Activated effector memory CD4-positive, alpha-beta T cell treated with Interleukin-2 at 50 U/mL for 16 hours (primary cell): Measurements from ENCODE around the gene ASB15.

Experiments used
- DNase-seq: peaks from one replicate; pipeline ENCODE4 v3.0.0-alpha.2; 2020

Gene ASB15

DNA sequence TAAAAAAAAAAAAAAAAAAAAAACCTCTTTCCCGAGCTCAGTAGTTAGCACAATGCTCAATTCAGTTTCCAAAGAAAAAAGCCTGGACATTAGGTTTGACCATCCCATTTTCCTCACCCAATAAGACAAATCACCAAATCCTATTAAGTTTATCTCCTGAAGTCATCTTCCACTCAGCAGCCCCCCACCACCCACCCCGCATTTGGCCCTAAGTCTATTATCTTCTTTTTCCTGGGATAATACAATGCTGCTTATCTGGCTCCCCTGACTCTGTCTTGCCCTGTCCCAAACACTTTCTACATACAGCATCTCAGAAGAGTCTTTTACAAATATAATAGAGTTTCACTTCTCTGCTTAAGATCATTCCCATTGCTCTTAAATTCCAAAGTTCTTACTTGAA lies 36.3 kb downstream of the ASB15 start:
- no peak for DNase-seq

DNA sequence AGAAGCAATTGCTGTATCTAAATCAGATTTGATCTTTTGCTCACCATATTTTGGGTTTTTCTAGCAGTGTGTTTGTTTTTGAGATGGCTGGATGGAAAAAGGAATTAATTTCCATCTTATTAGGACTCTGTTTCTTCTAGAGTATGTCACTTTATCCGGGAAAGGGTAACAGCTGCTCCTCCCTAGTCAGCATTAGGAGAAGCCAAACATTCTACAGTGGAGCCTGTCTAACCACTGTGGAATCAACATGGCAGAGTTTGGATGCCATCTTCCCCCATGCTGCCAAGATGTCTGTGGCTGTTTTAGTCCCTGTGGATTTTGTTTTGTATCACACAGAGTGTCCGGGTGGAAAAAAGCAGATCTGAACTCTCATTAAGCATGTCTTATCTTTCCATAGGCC lies 38.0 kb downstream of the ASB15 start:
- DNase-seq, result no peak

DNA sequence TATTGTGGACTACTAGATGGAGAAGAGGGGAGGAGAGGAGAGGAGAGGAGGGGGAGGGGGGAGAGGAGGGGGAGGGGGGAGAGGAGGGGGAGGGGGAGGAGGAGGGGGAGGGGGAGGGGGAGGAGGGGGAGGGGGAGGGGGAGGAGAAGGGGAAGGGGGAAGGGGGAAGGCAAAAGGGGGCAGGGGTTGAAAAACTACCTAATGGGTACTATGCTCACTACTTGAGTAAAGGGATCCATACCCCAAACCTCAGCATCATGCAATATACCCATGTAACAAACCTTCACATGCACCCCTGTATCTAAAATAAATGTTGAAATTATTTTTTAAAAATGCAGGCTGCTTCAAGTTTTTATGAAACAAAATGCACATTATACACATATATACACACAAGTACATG lies 39.0 kb downstream of the ASB15 start:
- no peak for DNase-seq

DNA sequence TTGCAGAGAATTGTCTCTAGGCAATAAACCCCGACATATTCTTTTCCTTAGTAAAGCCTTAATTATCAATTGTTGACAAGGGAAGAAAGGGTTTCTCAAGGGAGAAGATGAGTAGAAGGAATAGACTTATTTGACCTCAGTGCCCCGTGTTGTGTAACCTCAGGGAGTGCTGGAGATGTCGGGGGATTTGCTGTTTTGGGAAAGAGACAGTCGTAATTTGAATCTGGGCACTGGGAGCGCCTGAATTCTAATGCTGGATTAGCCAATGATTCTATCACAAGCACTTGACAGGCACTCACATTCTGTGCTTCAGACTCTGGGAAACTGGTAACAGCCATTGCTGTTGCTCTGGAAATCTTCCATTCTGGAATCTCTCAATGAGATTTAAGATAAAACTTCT lies 40.3 kb downstream of the ASB15 start:
- DNase-seq, result no peak

DNA sequence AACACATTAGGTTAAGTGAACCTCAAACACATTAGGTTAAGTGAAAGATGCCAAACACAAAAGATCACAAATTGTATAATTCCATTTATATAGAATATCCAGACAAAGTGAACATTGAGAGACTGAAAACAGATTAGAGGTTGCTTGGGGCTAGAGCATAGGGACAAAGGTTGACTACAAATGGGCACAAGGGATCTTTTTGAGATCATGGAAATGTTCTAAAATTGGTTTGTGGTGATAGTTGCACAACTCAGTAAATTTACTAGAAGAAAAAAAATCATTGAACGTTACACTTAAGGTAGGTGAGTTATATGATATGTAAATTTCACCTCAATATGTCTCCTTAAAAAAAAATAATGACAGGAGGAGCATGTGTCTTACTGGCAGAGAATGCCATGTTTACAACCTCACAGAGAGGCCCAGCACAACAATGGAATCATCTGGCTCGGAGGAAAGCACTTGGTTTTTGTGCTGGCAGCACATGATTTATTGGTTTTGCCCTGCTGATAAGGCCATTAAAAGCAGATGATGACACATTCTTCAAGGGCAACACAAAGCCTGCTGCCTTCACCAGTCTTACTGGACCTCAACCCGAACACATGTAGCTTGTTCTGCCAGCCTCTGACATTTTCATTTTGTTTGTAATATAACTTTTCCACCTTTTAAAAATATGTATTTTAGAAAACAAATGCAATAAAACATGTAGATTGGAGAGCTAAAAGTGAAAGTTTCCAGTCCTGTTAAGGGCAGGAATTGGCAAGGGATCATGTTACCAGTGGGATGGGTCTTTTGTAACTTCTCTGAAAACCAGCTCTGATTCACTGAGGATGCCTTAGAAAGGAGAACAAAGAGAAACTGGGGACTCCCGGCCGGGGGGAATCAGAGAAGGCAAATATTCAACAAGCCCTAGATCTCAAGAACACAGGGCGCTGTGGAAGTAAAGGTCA lies 42.1 kb downstream of the ASB15 start:
- no peak for DNase-seq

DNA sequence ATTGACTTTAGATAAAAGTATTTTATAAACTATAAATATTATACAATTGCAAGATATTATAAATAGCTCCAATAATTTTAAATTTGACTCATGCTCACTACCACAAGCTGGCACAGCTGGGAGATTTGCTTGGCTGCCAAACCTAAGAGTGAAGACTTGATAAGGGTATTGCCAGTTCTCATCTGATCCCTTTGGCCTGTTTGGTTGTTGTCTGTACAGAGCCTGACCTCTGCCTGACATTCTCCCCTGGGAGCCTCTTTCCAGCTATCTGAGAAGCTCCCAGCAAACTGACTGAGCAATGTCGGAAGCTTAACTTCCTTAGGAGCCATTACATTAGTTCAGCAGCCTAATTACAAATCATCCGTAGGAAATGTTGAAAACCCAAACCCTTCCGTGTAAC lies 43.9 kb downstream of the ASB15 start:
- no peak for DNase-seq

DNA sequence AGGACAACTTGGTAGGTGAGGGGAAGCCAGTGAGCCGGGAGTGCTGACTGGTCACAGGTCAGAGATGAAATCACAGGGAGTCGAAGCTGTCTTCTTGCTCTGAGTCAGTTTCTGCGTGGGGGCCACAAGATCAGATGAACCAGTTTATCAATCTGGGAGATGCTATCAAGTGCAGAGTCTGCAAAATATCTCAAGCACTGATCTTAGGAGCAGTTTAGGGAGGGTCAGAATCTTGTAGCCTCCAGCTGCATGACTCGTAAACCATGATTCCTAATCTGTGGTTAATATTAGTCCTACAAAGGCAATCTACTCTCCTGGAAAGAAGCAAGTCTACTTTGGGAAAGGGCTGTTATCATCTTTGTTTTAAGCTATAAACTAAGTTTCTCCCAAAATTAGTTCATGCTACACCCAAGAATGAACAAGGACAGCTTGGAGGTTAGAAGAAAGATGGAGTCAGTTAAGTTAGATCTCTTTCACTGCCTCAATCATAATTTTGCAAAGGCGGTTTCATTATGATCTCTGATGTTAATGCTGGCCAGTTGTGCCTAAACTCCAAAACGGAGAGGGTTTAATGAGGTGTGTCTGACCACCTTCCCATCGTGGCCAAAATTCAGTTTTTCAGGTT lies 45.6 kb downstream of the ASB15 start:
- no peak for DNase-seq

DNA sequence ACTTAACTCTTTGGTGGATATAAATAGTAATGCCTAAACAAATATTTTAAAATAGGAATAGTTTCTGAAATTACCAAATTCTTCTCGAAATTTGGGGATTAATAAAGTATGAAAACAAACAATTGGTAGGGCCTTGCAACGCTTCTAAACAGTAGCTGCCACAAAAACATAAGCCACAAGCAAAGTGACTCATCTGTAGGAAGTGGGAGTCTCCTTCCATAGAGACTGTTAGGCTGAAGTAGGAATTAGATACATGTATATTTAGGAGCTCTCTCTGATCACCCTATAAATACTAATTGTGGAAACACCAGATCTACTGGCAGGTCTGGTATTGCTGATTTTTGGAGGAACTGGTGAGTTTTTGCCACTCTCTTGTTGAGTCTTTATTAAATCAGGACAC lies 48.3 kb downstream of the ASB15 start:
- no peak for DNase-seq

DNA sequence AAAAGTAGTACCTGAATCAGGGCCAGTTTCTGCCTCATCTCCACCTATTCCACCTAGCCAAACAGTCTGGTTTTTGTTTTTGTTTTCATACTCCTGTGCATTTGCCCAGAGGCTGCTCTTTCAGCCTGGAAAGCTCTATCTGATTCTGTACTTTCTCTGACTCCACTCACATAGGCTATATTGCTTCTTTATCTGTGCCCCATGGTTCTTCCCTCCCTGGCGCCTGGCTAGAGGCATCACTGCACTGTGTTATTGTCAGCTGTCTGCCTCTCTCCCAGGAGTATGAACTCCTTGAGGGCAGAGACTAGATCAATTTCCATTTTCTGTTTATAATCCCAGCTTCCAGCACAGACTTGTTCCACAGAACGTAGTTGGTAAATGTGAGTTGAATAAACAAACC lies 49.0 kb downstream of the ASB15 start:
- DNase-seq, result no peak

DNA sequence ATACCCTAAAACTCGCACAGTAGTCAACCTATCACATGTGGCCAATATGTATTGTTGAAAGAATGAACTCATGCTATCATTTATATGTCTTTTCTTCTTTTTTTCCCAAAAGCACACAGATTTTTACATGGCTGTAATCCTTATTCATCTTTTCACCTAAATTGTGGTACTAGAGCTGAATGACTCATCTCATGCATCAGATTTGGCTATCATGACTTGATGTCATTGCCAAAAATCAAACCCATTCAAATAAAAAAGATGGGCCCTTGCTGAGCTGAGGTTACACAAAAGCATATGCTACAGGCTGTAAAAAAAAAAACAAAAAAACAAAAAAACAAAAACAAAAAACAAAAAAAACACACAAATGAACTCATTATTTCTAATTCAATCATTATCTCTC lies 50.8 kb downstream of the ASB15 start:
- no peak for DNase-seq

DNA sequence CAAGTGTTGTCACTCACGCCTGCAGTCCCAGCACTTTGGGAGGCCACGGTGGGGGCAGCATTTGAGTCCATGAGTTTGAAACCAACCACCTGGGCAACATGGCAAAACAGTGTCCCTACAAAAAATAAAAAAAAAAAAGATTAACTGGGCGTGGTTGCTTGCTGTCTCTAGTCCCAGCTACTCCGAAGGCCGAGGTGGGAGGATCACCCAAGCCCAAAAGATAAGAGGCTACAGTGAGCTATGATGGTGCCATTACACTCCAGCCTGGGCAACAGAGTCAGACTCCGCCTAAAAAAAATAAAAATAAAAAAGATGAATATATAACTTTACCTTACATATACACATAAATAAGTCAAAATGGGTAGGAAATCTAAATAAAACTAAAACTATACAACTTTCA lies 51.5 kb downstream of the ASB15 start:
- DNase-seq, result no peak

DNA sequence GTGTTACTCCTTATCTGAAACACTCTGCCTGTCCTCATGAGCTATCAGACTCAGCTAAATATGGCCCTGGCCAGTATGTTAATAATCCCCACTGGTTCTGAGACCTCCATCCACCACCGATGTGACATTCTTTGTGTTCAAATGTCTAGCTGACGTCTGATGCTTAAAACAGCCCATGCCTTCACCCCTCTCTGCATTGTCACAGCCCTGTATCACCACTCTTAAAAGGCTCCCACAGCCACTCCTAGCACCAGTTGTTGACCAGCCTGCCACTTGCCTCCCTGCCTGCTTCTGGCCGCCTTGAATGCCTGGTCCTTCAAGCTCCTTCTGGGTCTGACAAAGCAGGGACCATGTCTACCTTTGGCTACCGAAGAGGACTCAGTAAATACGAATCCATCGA lies 54.0 kb downstream of the ASB15 start, which contains the start of gene LMOD2:
Gene LMOD2, plus strand, starts transcription at position 253 of the 400 bp plus-strand sequence. Its CDS starts 98 bp downstream, at position 351.
- DNase-seq, result no peak

DNA sequence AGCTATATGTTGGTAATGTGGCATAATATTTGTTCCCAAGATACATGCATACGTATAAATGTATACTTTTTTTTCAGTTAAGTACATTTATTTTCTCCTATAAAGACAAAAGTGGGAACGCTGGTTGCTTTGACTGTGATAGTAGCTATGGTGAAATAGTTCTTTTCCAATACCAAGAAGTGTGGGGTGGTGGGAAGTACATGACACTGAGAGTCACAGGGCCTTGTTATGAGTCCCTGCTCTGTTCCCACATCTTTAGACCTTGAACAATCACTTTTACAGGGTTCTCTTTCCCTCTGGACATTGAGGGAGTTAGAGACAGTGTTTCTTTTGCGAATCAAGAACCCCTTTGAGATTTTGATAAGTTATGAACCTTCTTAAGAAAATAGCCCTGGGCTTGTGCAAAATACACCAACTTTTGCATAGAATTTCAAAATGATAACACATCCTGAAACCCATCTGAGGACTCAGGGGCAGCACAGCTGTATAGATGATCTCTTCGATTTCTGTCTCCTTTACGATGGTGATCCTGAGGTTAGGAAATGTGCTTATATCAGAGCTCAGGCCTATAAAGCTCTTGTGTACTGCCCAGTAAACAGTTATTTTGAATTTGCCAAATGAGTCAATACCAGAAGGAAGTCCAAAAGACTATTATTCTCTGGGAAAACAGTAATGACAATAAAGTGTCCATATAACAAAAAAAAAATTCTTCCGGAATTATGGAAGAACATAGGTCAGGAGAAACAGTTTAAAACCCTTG lies 55.1 kb downstream of the ASB15 start:
- DNase-seq, result no peak

DNA sequence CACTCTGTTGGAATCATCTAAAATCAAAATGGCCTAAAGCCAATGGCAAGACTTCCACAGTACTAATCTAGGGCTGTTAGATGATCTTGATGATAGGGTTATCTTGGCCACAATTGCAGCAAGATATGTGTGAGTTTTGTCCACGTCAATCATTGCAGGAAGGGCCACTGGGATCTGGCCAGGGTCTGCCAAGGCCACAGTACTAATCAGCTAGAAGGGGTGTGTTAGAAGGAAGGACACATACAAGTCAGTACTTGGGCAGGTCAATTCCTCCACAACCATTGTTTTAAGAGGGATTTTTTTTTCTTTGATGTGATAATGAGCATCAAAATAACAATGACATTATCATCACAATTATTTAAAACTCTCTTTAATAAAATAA lies 55.7 kb downstream of the ASB15 start:
- DNase-seq, result no peak

DNA sequence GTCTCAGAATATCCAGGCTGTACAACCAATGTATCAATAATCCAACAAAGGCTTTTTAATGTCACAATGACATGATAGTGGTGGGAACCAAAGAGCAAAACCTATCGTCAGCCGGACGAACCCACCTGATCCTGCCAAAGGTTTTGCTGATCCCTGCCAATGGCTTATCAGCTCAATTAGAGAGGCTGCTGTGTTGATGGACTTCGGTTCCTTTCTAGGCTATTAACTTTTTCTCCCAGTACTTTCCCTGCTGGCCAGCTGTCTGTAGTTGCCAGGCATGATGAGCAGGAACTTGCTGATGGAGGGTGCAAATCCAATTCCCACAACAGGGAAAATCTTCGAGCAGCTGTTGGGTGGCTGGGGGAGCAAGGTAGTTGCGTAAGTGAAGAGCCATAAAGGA lies 56.4 kb downstream of the ASB15 start:
- no peak for DNase-seq

DNA sequence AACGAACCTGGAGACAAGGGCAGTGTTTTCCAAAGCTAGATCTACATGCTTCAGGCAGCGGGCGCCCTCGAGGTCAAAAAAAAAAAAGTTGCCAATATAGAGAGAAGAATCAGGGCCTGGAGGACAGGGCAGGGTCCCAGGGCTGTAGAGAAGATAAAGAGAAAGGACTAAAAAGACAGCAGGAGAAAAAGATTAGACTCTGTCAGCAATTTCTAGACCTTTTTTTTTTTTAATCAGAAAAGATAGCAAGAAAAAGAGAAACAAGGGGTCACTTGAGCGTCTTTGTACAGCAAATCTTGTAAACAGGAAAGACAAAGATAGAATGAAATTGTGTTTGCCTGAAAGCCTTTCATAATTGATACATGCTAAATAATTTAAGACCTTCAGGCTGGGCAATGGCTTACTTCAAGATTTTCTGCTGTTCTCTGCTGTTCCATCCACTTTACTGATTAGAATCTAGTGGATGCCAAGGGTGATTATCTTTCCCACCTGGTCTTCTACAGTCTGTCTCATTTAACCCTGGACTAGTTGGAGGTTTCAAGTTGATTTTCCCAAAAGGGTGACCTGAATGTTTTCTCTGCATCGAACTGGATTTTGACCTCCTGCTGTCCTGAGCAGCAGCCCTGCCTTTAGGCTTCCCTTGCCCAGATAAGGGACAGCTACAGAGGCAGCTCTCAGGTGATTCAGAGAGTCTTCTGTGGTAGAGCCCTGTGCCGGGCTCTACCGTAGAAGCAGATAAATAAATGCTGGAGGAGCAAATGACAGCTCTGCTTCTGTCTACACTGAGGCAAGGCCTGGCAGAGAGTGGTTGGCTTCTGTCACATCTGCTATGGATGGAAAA lies 59.1 kb downstream of the ASB15 start:
- DNase-seq, result no peak

DNA sequence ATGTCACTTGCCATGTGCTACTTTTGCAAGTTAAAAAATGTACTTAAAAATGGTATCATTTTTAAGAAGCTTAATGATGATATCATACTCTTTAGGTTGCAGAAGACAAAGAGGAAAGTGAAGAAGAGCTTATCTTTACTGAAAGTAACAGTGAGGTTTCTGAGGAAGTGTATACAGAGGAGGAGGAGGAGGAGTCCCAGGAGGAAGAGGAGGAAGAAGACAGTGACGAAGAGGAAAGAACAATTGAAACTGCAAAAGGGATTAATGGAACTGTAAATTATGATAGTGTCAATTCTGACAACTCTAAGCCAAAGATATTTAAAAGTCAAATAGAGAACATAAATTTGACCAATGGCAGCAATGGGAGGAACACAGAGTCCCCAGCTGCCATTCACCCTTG lies 60.1 kb downstream of the ASB15 start:
- no peak for DNase-seq

DNA sequence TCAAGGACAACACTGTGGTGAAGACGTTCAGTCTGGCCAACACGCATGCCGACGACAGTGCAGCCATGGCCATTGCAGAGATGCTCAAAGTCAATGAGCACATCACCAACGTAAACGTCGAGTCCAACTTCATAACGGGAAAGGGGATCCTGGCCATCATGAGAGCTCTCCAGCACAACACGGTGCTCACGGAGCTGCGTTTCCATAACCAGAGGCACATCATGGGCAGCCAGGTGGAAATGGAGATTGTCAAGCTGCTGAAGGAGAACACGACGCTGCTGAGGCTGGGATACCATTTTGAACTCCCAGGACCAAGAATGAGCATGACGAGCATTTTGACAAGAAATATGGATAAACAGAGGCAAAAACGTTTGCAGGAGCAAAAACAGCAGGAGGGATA lies 60.7 kb downstream of the ASB15 start:
- DNase-seq, result no peak

DNA sequence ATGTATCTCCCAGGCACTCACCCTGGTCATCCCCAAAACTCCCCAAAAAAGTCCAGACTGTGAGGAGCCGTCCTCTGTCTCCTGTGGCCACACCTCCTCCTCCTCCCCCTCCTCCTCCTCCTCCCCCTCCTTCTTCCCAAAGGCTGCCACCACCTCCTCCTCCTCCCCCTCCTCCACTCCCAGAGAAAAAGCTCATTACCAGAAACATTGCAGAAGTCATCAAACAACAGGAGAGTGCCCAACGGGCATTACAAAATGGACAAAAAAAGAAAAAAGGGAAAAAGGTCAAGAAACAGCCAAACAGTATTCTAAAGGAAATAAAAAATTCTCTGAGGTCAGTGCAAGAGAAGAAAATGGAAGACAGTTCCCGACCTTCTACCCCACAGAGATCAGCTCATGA lies 61.1 kb downstream of the ASB15 start:
- no peak for DNase-seq

DNA sequence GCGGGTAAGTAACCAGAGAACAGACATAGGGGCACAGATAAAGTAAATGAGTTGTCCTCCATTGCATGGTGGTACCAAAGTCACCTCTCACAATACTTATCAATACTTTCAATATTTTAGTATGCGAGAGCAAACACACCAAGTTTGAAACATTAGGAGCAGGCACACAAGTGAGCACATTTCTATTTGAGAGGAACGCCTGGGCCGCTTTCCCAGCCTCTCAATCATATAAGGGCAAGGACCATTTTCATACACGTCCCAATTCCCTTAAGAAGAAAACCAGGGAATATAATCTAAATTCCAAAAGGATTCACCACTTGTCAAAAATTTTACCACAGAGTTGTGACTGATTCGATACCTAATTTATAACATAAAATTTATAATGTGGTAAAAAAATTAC lies 61.6 kb downstream of the ASB15 start:
- DNase-seq, result no peak

DNA sequence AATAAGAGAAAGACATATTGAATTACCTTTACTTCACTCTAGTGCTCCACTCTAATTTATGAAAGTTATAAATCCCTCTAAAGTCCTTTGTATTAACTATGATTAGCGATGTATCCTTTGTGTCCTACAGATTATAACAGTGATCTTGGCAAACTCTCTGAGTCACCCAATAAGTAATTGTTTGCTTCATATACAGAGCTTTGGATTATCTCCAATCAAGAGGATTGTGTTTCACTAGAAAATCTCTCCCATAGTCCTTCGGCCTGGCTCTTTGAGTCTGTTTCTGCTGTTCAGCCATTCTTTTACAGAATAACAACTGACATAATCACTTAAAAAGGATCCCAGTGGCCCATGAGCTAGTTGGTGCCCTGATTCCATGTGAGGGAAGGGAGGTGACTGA lies 63.5 kb downstream of the ASB15 start:
- DNase-seq, result no peak

DNA sequence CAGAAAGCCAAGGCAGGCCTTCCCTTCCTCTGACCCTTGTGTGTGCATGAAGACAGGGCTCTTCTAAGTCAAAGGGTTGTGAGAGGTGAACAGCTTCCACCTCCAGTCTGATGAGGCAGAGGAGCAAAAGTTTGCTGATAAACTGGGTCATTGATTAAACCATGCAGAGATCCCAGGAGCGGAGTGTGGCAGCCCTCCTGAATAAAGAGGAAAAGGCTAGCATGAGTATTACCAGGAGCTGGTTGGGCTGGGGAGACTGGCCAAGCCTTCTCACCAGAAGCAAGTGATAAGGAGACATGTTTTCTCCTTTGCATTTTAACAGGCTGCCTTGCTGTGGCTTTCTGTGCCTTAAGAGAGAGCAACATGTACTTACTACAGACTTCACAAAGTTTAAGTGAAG lies 64.3 kb downstream of the ASB15 start:
- DNase-seq, result no peak

DNA sequence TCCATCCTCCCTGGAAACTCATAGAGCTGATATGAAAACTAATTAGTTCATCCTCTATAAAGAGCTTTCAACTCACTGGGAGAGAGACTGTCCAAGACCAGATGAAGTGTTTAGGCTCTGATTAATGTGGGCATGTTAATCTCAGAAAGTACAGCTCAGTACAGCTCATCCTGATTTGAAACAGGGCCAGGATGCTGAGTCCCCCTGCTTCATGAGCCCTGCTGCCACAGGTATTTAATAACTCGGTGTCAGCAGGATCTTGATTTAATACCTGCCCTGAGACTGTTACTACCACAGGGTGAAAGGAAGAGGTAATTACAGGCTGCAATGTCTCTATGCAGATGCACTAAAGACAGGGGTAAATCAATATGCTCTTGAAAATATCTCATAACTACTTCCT lies 64.9 kb downstream of the ASB15 start:
- no peak for DNase-seq
